Liver (tissue), 9 donors: ENCODE results near the gene ARGLU1. TPM values are rescaled to one million over a fixed set of nuclear protein-coding genes. Genes with fewer than 3 reads are reported as not detected.

Experiments used
- DNase-seq: peaks from one replicate; pipeline ENCODE4 v3.0.0-alpha.2; 2017; ENCODE audit warnings: low spot score
- H3K27ac ChIP-seq, 2 donors: one replicate each; pipeline ENCODE4 v1.7.0; 2013; ENCODE audit warnings: inconsistent platforms in 2 of 2, low read length in 2 of 2, control low read depth in 1 of 2, low read depth in 1 of 2, mild to moderate bottlenecking in 1 of 2
- H3K27me3 ChIP-seq, 4 donors: one replicate each; pipeline versions ENCODE4 v1.6.1 to v1.7.0; 2013; ENCODE audit warnings: low read length in 3 of 4, inconsistent platforms in 1 of 4, mild to moderate bottlenecking in 1 of 4, moderate library complexity in 1 of 4; ENCODE audit not compliant: control insufficient read depth in 4 of 4, insufficient read depth in 4 of 4
- H3K36me3 ChIP-seq, 4 donors: one replicate each; pipeline versions ENCODE4 v1.6.1 to v1.7.0; 2013; ENCODE audit warnings: low read length in 3 of 4, mild to moderate bottlenecking in 3 of 4, low read depth in 1 of 4, moderate library complexity in 1 of 4; ENCODE audit not compliant: control insufficient read depth in 4 of 4, insufficient read depth in 3 of 4
- H3K4me1 ChIP-seq, 4 donors: one replicate each; pipeline versions ENCODE4 v1.6.1 to v1.7.0; 2013; ENCODE audit warnings: low read length in 3 of 4, mild to moderate bottlenecking in 3 of 4, moderate library complexity in 1 of 4; ENCODE audit not compliant: control insufficient read depth in 4 of 4, insufficient read depth in 4 of 4
- H3K4me3 ChIP-seq, 3 donors: one replicate each; pipeline versions ENCODE4 v1.6.1 to v1.7.0; 2013; ENCODE audit warnings: low read length in 3 of 3, control low read depth in 1 of 3, low read depth in 1 of 3, mild to moderate bottlenecking in 1 of 3
- H3K9ac ChIP-seq, 2 donors: one replicate each; pipeline ENCODE4 v1.7.0; 2013; ENCODE audit warnings: low read length in 2 of 2, mild to moderate bottlenecking in 2 of 2, moderate library complexity in 2 of 2, control low read depth in 1 of 2, low read depth in 1 of 2
- H3K9me3 ChIP-seq, 4 donors: one replicate each; pipeline versions ENCODE4 v1.6.1 to v1.7.0; 2013; ENCODE audit warnings: low read length in 3 of 4; ENCODE audit not compliant: control insufficient read depth in 4 of 4
- EGR1 ChIP-seq, 2 donors: IDR thresholded peaks; 2 replicates each; pipeline ENCODE4 v1.6.1; 2016 to 2018; ENCODE audit warnings: antibody characterized with exemption in 2 of 2, low read depth in 2 of 2
- FOXA1 ChIP-seq: IDR thresholded peaks from 2 replicates; pipeline ENCODE4 v1.6.1; 2016; ENCODE audit warnings: antibody characterized with exemption
- FOXA2 ChIP-seq: IDR thresholded peaks from 2 replicates; pipeline ENCODE4 v1.6.1; 2016; ENCODE audit warnings: antibody characterized with exemption
- GABPA ChIP-seq, 2 donors: IDR thresholded peaks in 1 of 2; conservative IDR thresholded peaks in 1 of 2; 2 replicates each; pipeline ENCODE4 v1.6.1; 2016; ENCODE audit warnings: antibody characterized with exemption in 2 of 2, mild to moderate bottlenecking in 1 of 2, moderate library complexity in 1 of 2
- HNF4A ChIP-seq, 2 donors: conservative IDR thresholded peaks; 2 replicates each; pipeline ENCODE4 v1.6.1; 2016; ENCODE audit warnings: antibody characterized with exemption in 2 of 2, mild to moderate bottlenecking in 2 of 2
- HNF4G ChIP-seq: IDR thresholded peaks from 2 replicates; pipeline ENCODE4 v1.6.1; 2016; ENCODE audit warnings: antibody characterized with exemption
- JUND ChIP-seq, 2 donors: IDR thresholded peaks; 2 replicates each; pipeline ENCODE4 v1.6.1; 2016; ENCODE audit warnings: antibody characterized with exemption in 2 of 2
- MAX ChIP-seq: IDR thresholded peaks from 2 replicates; pipeline ENCODE4 v1.6.1; 2016; ENCODE audit warnings: antibody characterized with exemption
- NR2F2 ChIP-seq: IDR thresholded peaks from 2 replicates; pipeline ENCODE4 v1.6.1; 2016; ENCODE audit warnings: antibody characterized with exemption
- RAD21 ChIP-seq, 2 donors: IDR thresholded peaks; 2 replicates each; pipeline ENCODE4 v1.6.1; 2016; ENCODE audit warnings: antibody characterized with exemption in 2 of 2, mild to moderate bottlenecking in 2 of 2
- REST ChIP-seq: IDR thresholded peaks from 2 replicates; pipeline ENCODE4 v1.6.1; 2016; ENCODE audit warnings: antibody characterized with exemption, mild to moderate bottlenecking
- RXRA ChIP-seq, 2 donors: IDR thresholded peaks; 2 replicates each; pipeline ENCODE4 v1.6.1; 2017 to 2018; ENCODE audit warnings: antibody characterized with exemption in 2 of 2, mild to moderate bottlenecking in 1 of 2
- SP1 ChIP-seq: IDR thresholded peaks from 2 replicates; pipeline ENCODE4 v1.6.1; 2018; ENCODE audit warnings: antibody characterized with exemption, mild to moderate bottlenecking
- TAF1 ChIP-seq: conservative IDR thresholded peaks from 2 replicates; pipeline ENCODE4 v1.6.1; 2016; ENCODE audit warnings: antibody characterized with exemption, mild to moderate bottlenecking
- YY1 ChIP-seq: IDR thresholded peaks from 2 replicates; pipeline ENCODE4 v1.6.1; 2016; ENCODE audit warnings: antibody characterized with exemption, mild to moderate bottlenecking
- WGBS: extraction: QIAGEN DNeasy Blood & Tissue Kit; methylation state at CpG from one replicate; pipeline ENCODE4 v1.1.7; 2013; 5-methylcytosine and 5-hydroxymethylcytosine counted together
- polyA plus RNA-seq, 2 donors: library from polyadenylated mRNA; stranded (reverse) in 1 of 2; unstranded in 1 of 2; fragments of 200-250 nt in 1 of 2; fragments of >200 nt in 1 of 2; fragmentation: Nextera tagmentation in 1 of 2; extraction: Ambion mirVana in 1 of 2; gene quantifications; one replicate each; pipeline versions ENCODE4 v1.2.1 to v1.2.3, GENCODE V29; 2013 to 2015
- total RNA-seq, 2 donors: library from RNA; depleted of rRNA; stranded (reverse); fragments of >200 nt; gene quantifications; one replicate each; pipeline ENCODE4 v1.2.3, GENCODE V29; 2014
- TF ChIP-seq, protein P1 (sequence below): fragments of 150-350 bp; IDR thresholded peaks from 2 replicates; pipeline ENCODE4 v1.5.1; 2017; ENCODE audit warnings: improper control_type of control experiment, low read depth, low read length; ENCODE audit not compliant: missing input control
- TF ChIP-seq, protein P2 (sequence below): IDR thresholded peaks from 2 replicates; pipeline ENCODE4 v1.6.1; 2016; ENCODE audit warnings: antibody characterized with exemption
- TF ChIP-seq, protein P3 (sequence below): IDR thresholded peaks from 2 replicates; pipeline ENCODE4 v1.6.1; 2016; ENCODE audit warnings: antibody characterized with exemption
- donor health status: healthy.
- donor health status: healthy.
- donor health status: healthy.
- donor health status: healthy.
- donor health status: healthy.

ARGLU1 gene
- total and polyA plus RNA-seq, 4 donors, result 16.7 to 50.8 (median 30.1) TPM

- Histone ChIP-seq H3K9me3 (no peaks in the 10 kb centered on the region), H3K36me3 (no peaks in the 10 kb centered on the region), H3K4me3 (peak overlapping the region; percentile 29 to 81 (median 35)), H3K27me3 (peaks cover 0 to 14% (median 0%) of the 10 kb centered on the region in 4 donors), H3K4me1 (peaks cover 16 to 33% (median 22%) of the 10 kb centered on the region in 4 donors), H3K9ac (no peak overlapping the region), H3K27ac (peak overlapping the region; percentile 11 to 39)
- no peak for DNase-seq
- TF ChIP-seq GABPA (IDR thresholded peaks at IDR 0.05 in 1 of 2, conservative IDR thresholded peaks at IDR 0.05 in 1 of 2), result no peak
- TF ChIP-seq RXRA (IDR thresholded peaks at IDR 0.05), result no peak
- TF ChIP-seq NR2F2, result no peak
- TF ChIP-seq HNF4A (conservative IDR thresholded peaks at IDR 0.05), result no peak
- TF ChIP-seq EGR1 (IDR thresholded peaks at IDR 0.05; ENCODE audit: low read depth in 2 of 2), result no peak
- no peak for TF ChIP-seq YY1
- TF ChIP-seq SP1, result no peak
- WGBS, result 6% methylated on average over 66 of the region's 66 CpGs
Observed at GRCh38 chr13:106533943-106534638, 33.8 kb downstream of the ARGLU1 start.

DNA sequence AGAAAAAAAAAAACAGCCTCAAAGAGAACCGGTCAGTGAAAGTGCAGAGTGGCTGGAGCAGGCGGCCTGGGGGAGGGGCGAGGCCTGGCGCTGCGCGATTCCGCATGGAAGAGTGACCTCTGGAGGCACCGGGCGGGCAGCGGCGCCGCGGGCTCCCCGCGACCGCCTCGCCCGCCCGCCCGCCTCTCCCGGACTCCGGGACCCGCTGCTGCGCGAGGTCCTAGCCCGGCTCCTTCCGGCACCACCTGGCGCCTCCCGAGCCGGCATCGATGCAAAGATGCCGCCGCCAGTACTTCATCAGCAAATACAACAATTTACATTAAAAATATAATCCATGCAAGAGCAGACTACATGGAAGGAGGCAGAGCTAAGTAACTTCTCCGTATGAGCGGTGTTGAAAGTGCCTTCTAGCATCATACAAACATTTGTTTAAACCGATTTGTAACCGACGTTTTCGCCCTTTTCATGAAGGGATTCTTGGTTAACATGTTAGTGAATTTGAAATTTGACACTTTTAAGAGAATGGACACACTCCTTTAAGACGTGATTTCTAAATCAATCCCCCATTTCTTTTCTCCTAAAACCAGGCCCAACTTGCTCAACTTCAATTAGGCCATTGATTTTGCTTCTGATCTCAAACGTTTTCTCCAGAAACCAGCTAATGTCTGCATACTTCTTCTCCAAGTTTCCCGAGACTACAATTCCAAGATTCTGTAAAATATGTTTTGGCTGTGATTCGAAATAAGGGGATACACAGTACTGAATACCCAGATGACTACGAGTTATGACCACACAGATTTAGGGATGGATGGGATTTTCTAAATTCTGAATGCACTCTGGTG, 34.6 kb downstream of the ARGLU1 start:
- TF ChIP-seq YY1, result peak; percentile 9
- no peak for TF ChIP-seq FOXA1
- no peak for TF ChIP-seq TAF1
- no peak for TF ChIP-seq HNF4G
- TF ChIP-seq JUND (IDR thresholded peaks at IDR 0.05), result no peak
- peak; percentile 71 to 74 for TF ChIP-seq RAD21 (IDR thresholded peaks at IDR 0.05)
- TF ChIP-seq REST, result no peak
- no peak for TF ChIP-seq NR2F2
- TF ChIP-seq FOXA2, result no peak
- TF ChIP-seq, protein P1, sequence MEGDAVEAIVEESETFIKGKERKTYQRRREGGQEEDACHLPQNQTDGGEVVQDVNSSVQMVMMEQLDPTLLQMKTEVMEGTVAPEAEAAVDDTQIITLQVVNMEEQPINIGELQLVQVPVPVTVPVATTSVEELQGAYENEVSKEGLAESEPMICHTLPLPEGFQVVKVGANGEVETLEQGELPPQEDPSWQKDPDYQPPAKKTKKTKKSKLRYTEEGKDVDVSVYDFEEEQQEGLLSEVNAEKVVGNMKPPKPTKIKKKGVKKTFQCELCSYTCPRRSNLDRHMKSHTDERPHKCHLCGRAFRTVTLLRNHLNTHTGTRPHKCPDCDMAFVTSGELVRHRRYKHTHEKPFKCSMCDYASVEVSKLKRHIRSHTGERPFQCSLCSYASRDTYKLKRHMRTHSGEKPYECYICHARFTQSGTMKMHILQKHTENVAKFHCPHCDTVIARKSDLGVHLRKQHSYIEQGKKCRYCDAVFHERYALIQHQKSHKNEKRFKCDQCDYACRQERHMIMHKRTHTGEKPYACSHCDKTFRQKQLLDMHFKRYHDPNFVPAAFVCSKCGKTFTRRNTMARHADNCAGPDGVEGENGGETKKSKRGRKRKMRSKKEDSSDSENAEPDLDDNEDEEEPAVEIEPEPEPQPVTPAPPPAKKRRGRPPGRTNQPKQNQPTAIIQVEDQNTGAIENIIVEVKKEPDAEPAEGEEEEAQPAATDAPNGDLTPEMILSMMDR, result peak; percentile 48
- TF ChIP-seq, protein P2, sequence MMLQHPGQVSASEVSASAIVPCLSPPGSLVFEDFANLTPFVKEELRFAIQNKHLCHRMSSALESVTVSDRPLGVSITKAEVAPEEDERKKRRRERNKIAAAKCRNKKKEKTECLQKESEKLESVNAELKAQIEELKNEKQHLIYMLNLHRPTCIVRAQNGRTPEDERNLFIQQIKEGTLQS, result no peak
- no peak for TF ChIP-seq GABPA (IDR thresholded peaks at IDR 0.05 in 1 of 2, conservative IDR thresholded peaks at IDR 0.05 in 1 of 2)
- TF ChIP-seq SP1, result no peak
- no peak for TF ChIP-seq MAX
- no peak for TF ChIP-seq HNF4A (conservative IDR thresholded peaks at IDR 0.05)
- TF ChIP-seq RXRA (IDR thresholded peaks at IDR 0.05), result no peak
- no peak for TF ChIP-seq EGR1 (IDR thresholded peaks at IDR 0.05; ENCODE audit: low read depth in 2 of 2)
- TF ChIP-seq, protein P3, sequence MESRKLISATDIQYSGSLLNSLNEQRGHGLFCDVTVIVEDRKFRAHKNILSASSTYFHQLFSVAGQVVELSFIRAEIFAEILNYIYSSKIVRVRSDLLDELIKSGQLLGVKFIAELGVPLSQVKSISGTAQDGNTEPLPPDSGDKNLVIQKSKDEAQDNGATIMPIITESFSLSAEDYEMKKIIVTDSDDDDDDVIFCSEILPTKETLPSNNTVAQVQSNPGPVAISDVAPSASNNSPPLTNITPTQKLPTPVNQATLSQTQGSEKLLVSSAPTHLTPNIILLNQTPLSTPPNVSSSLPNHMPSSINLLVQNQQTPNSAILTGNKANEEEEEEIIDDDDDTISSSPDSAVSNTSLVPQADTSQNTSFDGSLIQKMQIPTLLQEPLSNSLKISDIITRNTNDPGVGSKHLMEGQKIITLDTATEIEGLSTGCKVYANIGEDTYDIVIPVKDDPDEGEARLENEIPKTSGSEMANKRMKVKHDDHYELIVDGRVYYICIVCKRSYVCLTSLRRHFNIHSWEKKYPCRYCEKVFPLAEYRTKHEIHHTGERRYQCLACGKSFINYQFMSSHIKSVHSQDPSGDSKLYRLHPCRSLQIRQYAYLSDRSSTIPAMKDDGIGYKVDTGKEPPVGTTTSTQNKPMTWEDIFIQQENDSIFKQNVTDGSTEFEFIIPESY, result no peak
- peaks cover 0 to 14% (median 0%) of the 10 kb centered on the region in 4 donors for H3K27me3 ChIP-seq
- no peaks in the 10 kb centered on the region for H3K9me3 ChIP-seq
- no peaks in the 10 kb centered on the region for H3K36me3 ChIP-seq
- peak overlapping the region; percentile 29 to 81 (median 50) for H3K4me3 ChIP-seq
- peak overlapping the region in 1 of 2 donors; percentile 39 for H3K27ac ChIP-seq
- peak overlapping the region in 1 of 2 donors; percentile 57 for H3K9ac ChIP-seq
- H3K4me1 ChIP-seq, result peaks cover 16 to 33% (median 22%) of the 10 kb centered on the region in 4 donors
- WGBS, result 7% methylated on average over 44 of the region's 44 CpGs
- DNase-seq, result peak; percentile 69
